Measurements from ENCODE around the gene PTGDS.

The PTGDS gene

GRCh38 chr9:136958898-136959850 is 18.1 kb upstream of the PTGDS start:
- no peak for DNase-seq

DNA sequence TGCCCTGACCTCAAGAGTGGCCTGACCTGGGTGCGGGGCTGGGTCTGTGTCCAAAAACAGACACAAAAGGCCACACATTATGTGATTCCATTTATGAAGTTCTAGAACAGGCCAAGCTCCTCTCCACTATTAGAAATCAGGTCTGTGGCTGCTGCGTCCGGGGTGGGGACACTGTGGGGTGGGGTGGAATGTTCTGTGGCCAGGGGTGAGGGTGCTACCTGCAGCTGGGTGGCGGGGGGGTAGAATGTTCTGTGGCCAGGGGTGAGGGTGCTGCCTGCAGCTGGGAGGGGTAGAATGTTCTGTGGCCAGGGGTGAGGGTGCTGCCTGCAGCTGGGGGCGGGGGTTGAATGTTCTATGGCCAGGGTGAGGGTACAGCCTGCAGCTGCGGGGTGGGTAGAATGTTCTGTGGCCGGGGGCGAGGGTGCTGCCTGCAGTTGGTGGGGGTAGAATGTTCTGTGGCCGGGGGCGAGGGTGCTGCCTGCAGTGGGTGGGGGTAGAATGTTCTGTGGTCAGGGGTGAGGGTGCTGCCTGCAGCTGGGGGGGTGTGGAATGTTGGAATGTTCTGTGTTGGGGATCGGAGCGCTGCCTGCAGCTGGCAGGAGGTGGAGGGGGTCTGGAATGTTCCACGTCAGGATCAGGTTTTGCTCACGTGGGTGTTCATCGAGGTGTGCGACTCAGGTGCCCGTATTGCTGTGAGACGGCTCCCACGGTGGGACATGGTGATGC is 16.9 kb upstream of the PTGDS start:
- no peak for DNase-seq

DNA sequence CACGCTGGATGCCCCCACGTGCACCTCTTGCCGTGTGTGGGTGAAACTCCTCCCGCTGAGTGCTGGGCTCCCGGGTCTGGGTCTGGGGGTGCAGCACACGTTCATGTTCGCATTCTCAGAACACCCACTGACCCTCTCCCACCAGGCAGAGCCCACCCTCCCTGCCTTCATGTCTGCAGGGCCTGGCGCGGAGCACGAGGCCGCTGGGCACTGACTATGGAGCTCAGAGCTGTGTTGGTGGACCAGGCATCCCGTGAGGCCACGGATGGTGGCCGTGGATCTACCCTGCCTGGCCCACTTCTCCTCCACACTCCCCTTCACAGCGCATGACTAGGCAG is 16.4 kb upstream of the PTGDS start:
- no peak for DNase-seq

GRCh38 chr9:136961279-136962065 is 15.8 kb upstream of the PTGDS start:
- DNase-seq = no peak

GRCh38 chr9:136962163-136962562 is 15.1 kb upstream of the PTGDS start:
- no peak for DNase-seq

GRCh38 chr9:136962701-136963248 is 14.5 kb upstream of the PTGDS start:
- DNase-seq = no peak

DNA sequence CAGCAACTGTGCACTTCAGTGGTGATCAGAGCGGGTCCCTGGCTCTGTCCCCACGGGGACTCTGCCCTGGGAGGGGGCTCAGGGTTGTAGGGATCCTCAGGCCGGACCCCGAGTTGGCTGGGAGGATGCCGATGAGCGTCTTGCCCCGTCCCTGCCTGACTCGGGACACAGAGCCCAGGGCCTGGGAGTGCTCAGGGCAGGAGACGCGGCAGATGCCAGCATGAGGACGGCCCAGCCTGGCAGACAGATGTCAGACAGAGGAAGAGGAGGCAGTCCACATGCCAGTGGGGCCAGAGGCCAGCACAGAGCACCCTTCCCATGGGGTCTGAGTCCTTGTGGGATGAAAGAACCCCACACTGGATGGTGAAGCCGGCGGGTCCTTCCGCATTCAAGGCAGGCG is 14.0 kb upstream of the PTGDS start:
- no peak for DNase-seq

DNA sequence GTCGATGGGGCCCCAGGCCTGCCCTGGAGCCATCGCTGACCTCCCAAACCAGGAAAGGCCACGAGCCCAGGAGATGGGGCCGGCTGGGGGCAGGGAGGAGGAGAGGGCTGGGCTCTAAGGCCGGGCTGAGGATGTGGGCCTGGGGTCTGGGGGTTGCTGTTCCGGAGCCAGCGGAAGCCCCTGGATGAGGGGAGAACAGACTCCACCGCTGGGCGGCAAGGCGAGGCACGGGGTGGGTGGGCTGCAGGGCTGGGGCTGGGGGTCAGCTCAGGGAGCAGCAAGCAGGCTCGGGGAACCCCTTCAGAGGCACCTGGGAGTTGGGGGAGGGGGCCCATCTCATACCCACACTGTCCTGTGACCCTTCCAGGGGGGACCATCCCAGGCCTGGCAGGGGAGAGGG is 13.6 kb upstream of the PTGDS start:
- no peak for DNase-seq

GRCh38 chr9:136964171-136964689 is 13.1 kb upstream of the PTGDS start:
- DNase-seq = no peak

- no peak for DNase-seq
Observed at GRCh38 chr9:136964833-136965422, 12.4 kb upstream of the PTGDS start.

- no peak for DNase-seq
Observed at GRCh38 chr9:136965771-136966484, 11.4 kb upstream of the PTGDS start.

- DNase-seq = no peak
Observed at GRCh38 chr9:136968333-136969127, 8.8 kb upstream of the PTGDS start.

- DNase-seq = no peak
Observed at GRCh38 chr9:136969150-136969549, 8.2 kb upstream of the PTGDS start.

- DNase-seq = no peak
Observed at GRCh38 chr9:136969774-136970173, 7.5 kb upstream of the PTGDS start.

DNA sequence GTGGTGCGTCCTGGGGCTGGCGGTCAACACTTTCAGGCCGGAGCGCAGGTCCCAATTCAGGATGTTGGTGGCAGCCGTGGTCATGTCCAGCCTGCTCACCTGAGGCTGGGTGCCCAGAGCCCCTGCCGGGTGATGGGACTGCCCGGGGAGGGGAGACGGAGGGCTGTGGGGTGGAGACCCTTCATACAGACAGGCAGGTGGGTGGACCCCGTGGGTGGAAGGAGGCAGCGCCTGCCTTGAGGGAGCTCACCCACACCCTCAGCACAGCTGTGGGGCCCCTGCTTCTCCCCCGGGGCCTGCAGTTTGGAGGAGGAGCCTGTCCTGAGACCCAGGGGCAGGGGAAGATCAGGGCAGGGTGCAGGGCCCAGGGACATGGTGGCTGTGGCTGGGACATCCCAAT is 6.9 kb upstream of the PTGDS start:
- no peak for DNase-seq

DNA sequence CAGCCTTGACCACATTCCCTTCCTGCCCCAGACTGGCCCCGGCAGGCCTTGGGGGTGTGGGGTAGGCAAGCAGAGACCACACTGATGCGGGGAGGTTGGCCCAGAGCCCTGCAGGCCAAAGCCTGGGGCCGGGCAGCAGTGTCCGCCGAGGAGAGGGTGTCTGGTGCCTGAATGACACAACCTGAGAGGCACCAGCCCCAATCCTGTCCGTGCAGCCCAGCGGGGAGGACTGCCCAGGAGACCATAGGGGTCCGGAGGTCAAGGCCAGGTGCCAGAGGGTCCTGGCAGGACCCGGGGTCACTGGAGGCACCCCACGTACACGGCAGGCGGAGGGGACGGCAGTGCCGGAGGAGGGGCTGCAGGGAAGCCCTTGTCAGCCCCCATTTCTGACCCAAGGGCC is 5.6 kb upstream of the PTGDS start:
- DNase-seq = no peak

- DNase-seq = no peak
Observed at GRCh38 chr9:136972335-136972734, 5.0 kb upstream of the PTGDS start.

GRCh38 chr9:136972743-136973142 is 4.6 kb upstream of the PTGDS start:
- DNase-seq = no peak

DNA sequence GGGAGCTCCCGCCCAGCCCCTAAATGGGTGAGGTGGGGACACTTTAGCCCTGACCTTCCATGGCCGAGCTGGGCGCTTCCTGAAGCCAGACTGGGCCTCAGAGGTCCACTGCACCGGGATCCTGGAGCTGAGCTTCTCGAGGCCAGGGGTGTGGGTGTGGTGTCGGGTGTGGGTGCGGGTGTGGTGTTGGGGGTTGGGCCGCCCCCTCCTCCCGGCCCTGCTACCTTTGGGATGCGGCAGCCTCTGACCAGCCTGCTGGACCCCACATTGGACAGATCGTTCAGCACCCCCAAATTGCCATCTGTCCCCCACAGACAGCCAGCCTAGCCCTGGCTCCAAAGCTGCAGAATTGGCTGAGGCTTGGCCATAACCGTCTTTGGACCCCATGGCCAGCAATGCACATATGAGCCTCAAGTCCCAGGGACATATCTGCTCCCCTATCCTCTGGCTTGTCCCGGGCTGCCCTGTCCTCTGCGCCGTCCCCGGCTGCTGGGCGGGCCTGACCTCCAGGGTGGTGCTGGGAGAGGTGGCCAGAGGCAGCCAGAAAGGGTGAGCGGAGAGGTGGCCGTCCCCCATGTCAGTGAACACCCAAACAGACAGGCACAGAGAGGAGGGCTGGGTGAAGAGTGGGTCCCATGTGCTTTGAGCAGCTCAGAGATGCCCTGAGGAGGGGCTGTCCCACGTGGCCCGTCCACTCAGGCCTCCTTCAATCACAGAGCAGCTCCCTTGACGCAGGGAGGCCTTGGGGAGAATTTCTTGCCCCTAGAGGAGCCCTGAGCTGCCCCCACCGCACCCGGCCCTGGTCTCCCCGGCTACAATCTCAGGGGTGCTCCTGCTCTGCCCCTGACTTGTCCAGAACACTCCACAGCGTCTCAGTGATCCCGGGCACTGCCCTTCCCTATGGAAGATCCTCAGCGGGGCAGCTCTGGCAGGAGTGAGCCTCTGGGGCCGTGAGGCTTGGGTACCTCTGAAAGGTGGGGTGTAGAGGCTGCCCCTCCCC is 3.4 kb upstream of the PTGDS start:
- DNase-seq = no peak
